ENCODE measurements around the gene CAV1. TPM values are rescaled to one million over a fixed set of nuclear protein-coding genes. Genes with fewer than 3 reads are reported as not detected.

Gene CAV1
- total RNA-seq, 1 donor from 2014 or later = 531 TPM

GRCh38 chr7:116487907-116488521 is 36.8 kb upstream of the CAV1 start:
- no peak overlapping the region for H3K27ac ChIP-seq
- H3K4me3 ChIP-seq = no peak overlapping the region
- no peaks in the 10 kb centered on the region for H3K36me3 ChIP-seq
- intact Hi-C loops (cut with DNase I) = no loop called here
- TF ChIP-seq CTCF (IDR thresholded peaks at IDR 0.05) = no peak
- ATAC-seq (no peak), DNase-seq (no peak)
- no peaks in the 10 kb centered on the region for H3K9me3 ChIP-seq
- peaks cover 6% of the 10 kb centered on the region for H3K4me1 ChIP-seq
- no peaks in the 10 kb centered on the region for H3K27me3 ChIP-seq (ENCODE audit: low read depth)

DNA sequence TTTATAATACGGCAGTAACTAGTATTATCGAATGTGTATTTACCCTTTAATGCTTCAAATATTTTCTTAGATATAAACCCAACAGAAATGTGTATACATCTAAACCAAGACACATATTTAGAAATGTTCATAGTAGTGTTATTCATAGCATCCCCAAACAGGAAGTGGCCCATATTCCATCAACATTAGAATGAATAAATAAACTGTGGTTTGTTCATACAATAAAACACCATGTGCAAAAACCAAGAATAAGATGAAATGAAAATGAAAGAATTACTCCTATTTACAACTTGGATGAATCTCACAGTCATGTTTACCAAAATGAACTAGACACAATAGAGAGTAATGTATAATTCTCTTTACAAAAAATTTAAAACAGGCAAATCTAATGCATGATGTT is 34.5 kb upstream of the CAV1 start:
- Histone ChIP-seq H3K9me3 (no peaks in the 10 kb centered on the region), H3K4me1 (peaks cover 6% of the 10 kb centered on the region), H3K27me3 (ENCODE audit: low read depth) (no peaks in the 10 kb centered on the region), H3K27ac (no peak overlapping the region), H3K4me3 (no peak overlapping the region), H3K36me3 (no peaks in the 10 kb centered on the region)
- intact Hi-C loops (cut with DNase I) = no loop called here
- no peak for TF ChIP-seq CTCF (IDR thresholded peaks at IDR 0.05)
- no peak for DNase-seq
- ATAC-seq = no peak

DNA sequence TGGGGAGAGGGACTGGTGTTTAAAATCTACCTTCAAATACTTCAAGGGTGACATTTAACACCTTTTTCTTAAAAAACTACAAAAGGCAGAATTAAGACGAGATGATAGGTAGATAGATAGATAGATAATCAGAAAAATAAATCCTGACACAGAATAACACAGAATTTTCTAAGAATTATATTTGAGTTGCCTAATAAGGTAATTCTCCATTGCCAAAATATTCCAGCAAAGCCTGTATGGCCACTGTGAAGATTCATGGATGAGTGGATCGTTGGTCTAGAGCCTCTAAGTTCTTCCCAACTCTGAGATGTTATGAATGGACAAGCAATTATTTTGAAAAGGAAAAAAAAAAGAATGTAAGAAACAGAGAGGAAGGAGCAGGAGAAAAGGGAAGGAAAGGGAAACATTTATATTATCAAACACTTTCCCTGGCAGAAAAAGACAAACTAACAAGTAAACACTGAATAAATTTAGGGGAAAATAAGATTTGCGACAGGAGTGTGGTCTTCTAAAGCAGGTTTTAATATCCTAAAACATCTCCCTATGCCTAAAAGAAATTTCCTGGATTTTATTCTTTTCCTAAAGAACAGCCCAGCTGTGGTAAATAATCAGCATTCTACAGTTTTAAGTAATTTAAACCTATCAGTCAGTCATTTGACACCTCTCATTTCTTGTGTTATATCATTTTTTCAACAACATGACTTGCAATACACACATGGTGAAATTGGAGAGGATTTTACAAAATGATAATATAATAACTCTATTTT is 32.8 kb upstream of the CAV1 start:
- no peak for ATAC-seq
- intact Hi-C loops (cut with DNase I) = no loop called here
- H3K27ac ChIP-seq = no peak overlapping the region
- H3K4me3 ChIP-seq = no peak overlapping the region
- H3K36me3 ChIP-seq = no peaks in the 10 kb centered on the region
- H3K4me1 ChIP-seq = peaks cover 6% of the 10 kb centered on the region
- DNase-seq = no peak
- TF ChIP-seq CTCF (IDR thresholded peaks at IDR 0.05) = no peak
- H3K27me3 ChIP-seq (ENCODE audit: low read depth) = no peaks in the 10 kb centered on the region
- H3K9me3 ChIP-seq = no peaks in the 10 kb centered on the region

DNA sequence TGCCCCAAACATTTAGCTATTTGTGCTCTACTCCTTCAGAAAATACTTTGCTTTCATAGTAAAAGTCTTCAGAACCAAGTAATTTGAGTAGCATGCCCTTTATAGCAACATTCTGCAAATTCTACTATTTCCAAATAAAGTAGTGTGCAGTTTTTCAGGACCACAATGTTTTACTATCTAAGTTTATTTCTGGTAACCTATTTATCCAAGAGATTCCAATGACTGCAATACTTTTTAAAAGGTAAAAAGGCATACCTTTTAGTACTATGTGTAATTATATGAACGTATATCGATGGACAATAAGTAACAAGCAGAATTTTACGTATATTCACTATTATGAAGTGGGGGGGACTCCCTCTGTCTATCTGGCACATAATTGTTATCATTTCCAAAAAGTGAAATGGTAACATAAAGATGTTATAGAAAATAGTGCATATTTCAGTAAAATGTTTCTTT is 32.2 kb upstream of the CAV1 start:
- ATAC-seq = no peak
- no peak overlapping the region for H3K27ac ChIP-seq
- TF ChIP-seq CTCF (IDR thresholded peaks at IDR 0.05) = no peak
- no peak overlapping the region for H3K4me3 ChIP-seq
- no peaks in the 10 kb centered on the region for H3K9me3 ChIP-seq
- intact Hi-C loops (cut with DNase I) = no loop called here
- no peaks in the 10 kb centered on the region for H3K27me3 ChIP-seq (ENCODE audit: low read depth)
- DNase-seq = no peak
- no peaks in the 10 kb centered on the region for H3K36me3 ChIP-seq
- peaks cover 6% of the 10 kb centered on the region for H3K4me1 ChIP-seq

- no peaks in the 10 kb centered on the region for H3K36me3 ChIP-seq
- no peak overlapping the region for H3K27ac ChIP-seq
- H3K4me1 ChIP-seq = peaks cover 6% of the 10 kb centered on the region
- DNase-seq = no peak
- H3K4me3 ChIP-seq = no peak overlapping the region
- no peaks in the 10 kb centered on the region for H3K9me3 ChIP-seq
- H3K27me3 ChIP-seq (ENCODE audit: low read depth) = no peaks in the 10 kb centered on the region
- TF ChIP-seq CTCF (IDR thresholded peaks at IDR 0.05) = no peak
- no peak for ATAC-seq
- intact Hi-C loops (cut with DNase I) = no loop called here
Observed at GRCh38 chr7:116493449-116493848, 31.4 kb upstream of the CAV1 start.
